GM19395 (cell line): ENCODE results near the gene CCDC150.

Experiments
- ATAC-seq: cut with Tn5 transposase; IDR thresholded peaks from one replicate; pipeline ENCODE4 v1.9.1; 2021; ENCODE audit warnings: mild to moderate bottlenecking, moderate library complexity; ENCODE audit not compliant: unreplicated experiment

CCDC150 gene

DNA sequence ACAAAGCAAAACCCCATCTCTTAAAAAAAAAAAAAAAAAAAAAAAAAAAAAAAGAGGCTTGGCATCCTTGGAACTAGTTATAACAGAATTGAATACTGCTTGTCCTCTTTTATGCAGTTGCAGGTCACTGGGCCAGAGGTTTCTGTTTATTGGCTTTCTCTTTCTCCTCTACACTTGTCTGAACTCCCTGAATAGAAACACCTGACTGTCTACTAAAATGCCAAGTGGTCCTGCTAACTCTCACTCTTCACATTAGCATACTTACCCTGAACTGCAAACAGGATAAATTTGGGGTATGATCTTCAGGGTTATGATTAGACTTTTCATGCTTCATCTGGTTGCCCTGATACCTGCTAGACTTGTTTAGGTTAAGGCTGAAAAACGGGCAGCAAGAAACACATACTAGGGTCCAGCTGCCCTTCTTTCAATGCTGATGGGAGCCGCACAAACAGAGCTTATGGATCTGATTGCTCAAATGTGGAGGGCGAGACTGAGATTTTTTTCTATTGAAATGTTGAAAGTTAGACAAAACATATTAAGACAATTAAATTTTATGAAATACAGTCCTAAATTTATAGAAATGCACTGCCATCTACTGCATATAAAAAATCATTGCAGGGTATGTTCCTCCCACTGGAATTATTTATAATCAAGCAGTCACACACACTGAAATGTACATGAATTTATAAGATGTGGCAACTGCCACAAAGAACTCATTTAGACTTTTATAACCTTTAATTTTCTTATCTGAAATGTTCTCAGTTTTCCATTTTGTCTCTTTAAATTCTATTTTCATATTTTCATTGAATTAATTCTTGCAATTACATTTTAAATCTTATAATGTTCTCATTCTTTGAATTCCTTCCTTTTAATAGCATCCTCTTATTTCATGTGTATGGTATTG is 119.2 kb downstream of the CCDC150 start:
- no peak for ATAC-seq

GRCh38 chr2:196759378-196759706 is 119.8 kb downstream of the CCDC150 start:
- no peak for ATAC-seq

DNA sequence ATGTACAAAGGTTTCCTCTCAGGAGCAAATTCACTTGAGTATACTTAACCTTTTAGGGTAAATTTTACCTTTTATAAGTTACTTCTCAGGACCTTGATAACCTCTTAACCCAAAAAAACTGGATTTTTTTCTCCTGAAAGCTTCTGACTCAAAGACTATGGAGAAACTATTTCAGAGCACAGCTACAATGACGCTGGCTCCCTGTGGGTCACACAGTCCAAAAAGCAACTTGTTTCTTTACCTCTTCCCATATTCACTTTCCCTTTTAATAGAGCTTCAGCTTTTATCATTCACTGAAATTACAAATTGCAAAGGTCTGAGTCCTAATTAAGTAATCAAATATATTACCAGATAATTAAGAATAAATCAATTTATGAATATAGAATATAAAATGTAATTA is 127.6 kb downstream of the CCDC150 start:
- no peak for ATAC-seq
